ENCODE results near the gene DYRK3.
A peak's percentile ranks its signal among the peaks of the same experiment; 100 is the strongest.
"Not testable (repeated sequence)": the region's sequence is repeated elsewhere in the genome, so short reads cannot be mapped to it uniquely, and the experiment has no call there.

DYRK3 gene

GRCh38 chr1:206633708-206634121 lies 1.6 kb upstream of the DYRK3 start:
- peak; percentile 82 for DNase-seq

- peak; percentile 92 for DNase-seq
Measured at GRCh38 chr1:206634365-206635079, 814 bp upstream of the DYRK3 start.

GRCh38 chr1:206635978-206636345 lies 626 bp downstream of the DYRK3 start:
- peak; percentile 33 for DNase-seq

GRCh38 chr1:206636671-206637070 lies 1.3 kb downstream of the DYRK3 start:
- DNase-seq = no peak

GRCh38 chr1:206637605-206638004 lies 2.3 kb downstream of the DYRK3 start:
- DNase-seq = no peak

GRCh38 chr1:206642074-206642473 lies 6.7 kb downstream of the DYRK3 start:
- not testable (repeated sequence) for DNase-seq

GRCh38 chr1:206643118-206643698 lies 7.9 kb downstream of the DYRK3 start:
- DNase-seq = no peak

- no peak for DNase-seq
Measured at GRCh38 chr1:206646504-206646903, 11.2 kb downstream of the DYRK3 start.

GRCh38 chr1:206647224-206647623 lies 11.9 kb downstream of the DYRK3 start:
- DNase-seq = no peak

GRCh38 chr1:206649261-206649921 lies 14.1 kb downstream of the DYRK3 start:
- DNase-seq = no peak

GRCh38 chr1:206651014-206651413 lies 15.7 kb downstream of the DYRK3 start:
- DNase-seq = no peak

- DNase-seq = no peak
Measured at GRCh38 chr1:206651958-206652890, 16.9 kb downstream of the DYRK3 start.

- DNase-seq = no peak
Measured at GRCh38 chr1:206653715-206654459, 18.6 kb downstream of the DYRK3 start.

GRCh38 chr1:206654828-206655227 lies 19.5 kb downstream of the DYRK3 start:
- no peak for DNase-seq

- DNase-seq = no peak
Measured at GRCh38 chr1:206655471-206655882, 20.1 kb downstream of the DYRK3 start.

- DNase-seq = no peak
Measured at GRCh38 chr1:206656936-206657335, 21.6 kb downstream of the DYRK3 start.

- DNase-seq = no peak
Measured at GRCh38 chr1:206657751-206658150, 22.4 kb downstream of the DYRK3 start.

- peak; percentile 29 for DNase-seq
Measured at GRCh38 chr1:206658264-206658980, 23.1 kb downstream of the DYRK3 start.

- no peak for DNase-seq
Measured at GRCh38 chr1:206658981-206659273, 23.6 kb downstream of the DYRK3 start.

- DNase-seq = no peak
Measured at GRCh38 chr1:206660136-206660535, 24.8 kb downstream of the DYRK3 start.

GRCh38 chr1:206661161-206661820 lies 26.0 kb downstream of the DYRK3 start:
- no peak for DNase-seq
